EH (cell line): ENCODE measurements around the gene PHTF2.

Experiments
- DNase-seq: peaks from one replicate; pipeline ENCODE4 v3.0.0-alpha.2; 2015; ENCODE audit warnings: low read depth

Gene PHTF2

GRCh38 chr7:77877791-77878190, 79.2 kb downstream of the PHTF2 start:
- peak; percentile 44 for DNase-seq

- no peak for DNase-seq
These were observed 79.9 kb downstream of the PHTF2 start for GRCh38 chr7:77878500-77878899.

GRCh38 chr7:77879272-77879671, 80.7 kb downstream of the PHTF2 start:
- DNase-seq = peak; percentile 24

GRCh38 chr7:77881871-77882270, 83.3 kb downstream of the PHTF2 start:
- peak; percentile 62 for DNase-seq

GRCh38 chr7:77885155-77885554, 86.6 kb downstream of the PHTF2 start:
- no peak for DNase-seq

- peak; percentile 94 for DNase-seq
These were observed 89.0 kb downstream of the PHTF2 start for GRCh38 chr7:77887567-77887966.

- DNase-seq = no peak
These were observed 90.4 kb downstream of the PHTF2 start for GRCh38 chr7:77888998-77889397.

- DNase-seq = no peak
These were observed 95.2 kb downstream of the PHTF2 start for GRCh38 chr7:77893813-77894212.

- DNase-seq = peak; percentile 34
These were observed 96.1 kb downstream of the PHTF2 start for GRCh38 chr7:77894574-77895091.

GRCh38 chr7:77895905-77896304, 97.3 kb downstream of the PHTF2 start:
- DNase-seq = no peak

GRCh38 chr7:77897004-77897547, 98.5 kb downstream of the PHTF2 start:
- no peak for DNase-seq

- no peak for DNase-seq
These were observed 100.9 kb downstream of the PHTF2 start for GRCh38 chr7:77899516-77899915.

GRCh38 chr7:77903597-77903996, 105.0 kb downstream of the PHTF2 start:
- DNase-seq = peak; percentile 51

GRCh38 chr7:77904252-77904651, 105.7 kb downstream of the PHTF2 start:
- DNase-seq = peak; percentile 18

GRCh38 chr7:77907281-77907680, 108.7 kb downstream of the PHTF2 start:
- DNase-seq = no peak

- no peak for DNase-seq
These were observed 110.1 kb downstream of the PHTF2 start for GRCh38 chr7:77908664-77909063.

- peak; percentile 14 for DNase-seq
These were observed 111.6 kb downstream of the PHTF2 start for GRCh38 chr7:77910124-77910523.

- DNase-seq = no peak
These were observed 113.7 kb downstream of the PHTF2 start for GRCh38 chr7:77912293-77912692.

GRCh38 chr7:77913977-77914607, 115.5 kb downstream of the PHTF2 start:
- DNase-seq = peak; percentile 31

GRCh38 chr7:77917500-77918262, 119.1 kb downstream of the PHTF2 start:
- no peak for DNase-seq

GRCh38 chr7:77918676-77919075, 120.1 kb downstream of the PHTF2 start:
- DNase-seq = no peak

- no peak for DNase-seq
These were observed 124.8 kb downstream of the PHTF2 start for GRCh38 chr7:77923419-77923818.

- DNase-seq = no peak
These were observed 131.9 kb downstream of the PHTF2 start for GRCh38 chr7:77930496-77930895.
